Nephron (organoid): ENCODE measurements around the gene CDC42EP3.

Experiments used
- H3K27ac Mint-ChIP-seq, 3 experiments: 2 replicates each; pipeline ENCODE4 v1.8.0; 2020; ENCODE audit warnings: mixed read lengths in 3 of 3, mild to moderate bottlenecking in 2 of 3, moderate library complexity in 1 of 3
- H3K27me3 Mint-ChIP-seq: 2 replicates; pipeline ENCODE4 v1.8.0; 2021; ENCODE audit warnings: low read depth, mild to moderate bottlenecking, moderate library complexity, mixed read lengths
- H3K36me3 Mint-ChIP-seq: 2 replicates; pipeline ENCODE4 v1.8.0; 2020; ENCODE audit warnings: low read depth, mixed read lengths
- H3K4me1 Mint-ChIP-seq: 2 replicates; pipeline ENCODE4 v1.8.0; 2020; ENCODE audit warnings: mixed read lengths
- H3K4me3 Mint-ChIP-seq, 3 experiments: 2 replicates each; pipeline ENCODE4 v1.8.0; 2020; ENCODE audit warnings: mild to moderate bottlenecking in 3 of 3, mixed read lengths in 3 of 3, moderate library complexity in 2 of 3
- H3K9me3 Mint-ChIP-seq: 2 replicates; pipeline ENCODE4 v1.8.0; 2020; ENCODE audit warnings: mixed read lengths
- CTCF ChIP-seq, 3 experiments: fragments of 200-600 bp; sonication (generic); IDR thresholded peaks; one replicate each; pipeline ENCODE4 v1.5.0; 2021; ENCODE audit warnings: antibody characterized with exemption in 3 of 3; ENCODE audit not compliant: unreplicated experiment in 3 of 3

Gene CDC42EP3

DNA sequence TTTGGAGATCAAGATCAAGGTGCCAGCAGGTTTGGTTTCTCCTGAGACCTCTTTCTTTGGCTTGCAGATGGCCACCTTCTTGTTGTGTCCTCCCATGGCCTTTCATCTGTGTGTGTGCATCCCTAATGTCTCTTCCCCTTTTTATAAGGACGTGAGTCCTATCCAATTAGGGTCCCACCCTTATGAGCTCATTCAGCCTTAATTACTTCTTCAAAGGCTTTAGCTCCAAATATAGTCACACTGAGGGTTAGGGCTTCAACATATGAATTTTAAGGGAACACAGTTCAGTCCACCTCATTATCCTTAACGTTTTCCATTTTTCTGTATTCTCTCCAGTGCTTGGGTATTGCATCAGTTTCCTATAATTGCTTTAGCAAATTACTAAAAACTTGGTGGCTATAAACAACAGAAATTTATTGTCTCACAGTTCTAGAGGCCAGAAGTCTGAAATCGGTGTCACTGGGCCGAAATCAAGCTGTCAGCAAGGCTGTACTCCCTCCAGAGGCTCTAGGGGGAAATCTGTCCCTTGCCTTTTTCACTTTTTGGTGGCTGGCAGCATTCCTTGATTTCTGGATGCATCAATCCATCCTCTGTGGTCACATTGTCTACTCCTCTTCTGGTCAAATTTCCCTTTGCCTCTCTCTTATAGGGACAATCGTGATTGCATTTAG lies 34.1 kb downstream of the CDC42EP3 start:
- H3K9me3 Mint-ChIP-seq = no peaks in the 10 kb centered on the region
- no peak overlapping the region for H3K27ac Mint-ChIP-seq
- H3K4me1 Mint-ChIP-seq = peaks cover 36% of the 10 kb centered on the region
- H3K4me3 Mint-ChIP-seq = no peak overlapping the region
- no peak for TF ChIP-seq CTCF (IDR thresholded peaks at IDR 0.05; ENCODE audit: unreplicated experiment in 3 of 3)
- H3K27me3 Mint-ChIP-seq = peaks cover 27% of the 10 kb centered on the region
- H3K36me3 Mint-ChIP-seq = peaks cover 12% of the 10 kb centered on the region

DNA sequence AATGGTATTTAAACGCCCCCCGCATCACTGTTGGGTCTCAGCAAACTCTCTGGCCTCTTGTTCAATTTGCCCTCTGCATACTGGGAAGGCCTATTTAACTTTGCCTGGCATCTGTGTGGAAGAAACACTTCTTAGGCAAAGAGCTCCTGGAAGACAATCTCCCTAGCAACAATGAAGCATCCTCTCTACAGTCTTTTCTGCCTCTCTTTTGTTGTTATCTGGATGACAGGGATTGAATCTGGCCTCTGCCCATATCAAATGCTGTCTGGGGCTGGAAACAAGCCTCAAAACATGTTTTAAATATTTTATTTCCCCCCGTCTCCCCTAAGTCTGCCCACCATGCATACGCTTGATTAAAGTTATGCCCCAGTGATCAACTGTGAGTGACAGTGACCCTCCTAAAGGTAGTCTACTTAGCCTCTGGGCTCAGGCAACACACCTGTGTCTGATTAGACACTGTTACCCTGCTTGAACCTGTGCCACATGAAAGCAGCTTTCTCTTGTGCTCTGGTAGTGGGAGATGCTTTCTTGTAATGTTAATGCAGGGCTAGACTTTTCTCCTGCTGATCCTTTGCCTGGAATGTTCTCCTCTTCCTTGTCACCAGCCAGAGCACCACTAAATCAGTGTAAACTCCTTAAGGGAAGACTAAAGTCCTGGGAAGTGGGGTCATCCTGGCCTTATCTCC lies 34.9 kb downstream of the CDC42EP3 start:
- H3K4me1 Mint-ChIP-seq = peaks cover 29% of the 10 kb centered on the region
- H3K9me3 Mint-ChIP-seq = no peaks in the 10 kb centered on the region
- no peak overlapping the region for H3K4me3 Mint-ChIP-seq
- TF ChIP-seq CTCF (IDR thresholded peaks at IDR 0.05; ENCODE audit: unreplicated experiment in 3 of 3) = no peak
- H3K36me3 Mint-ChIP-seq = peaks cover 6% of the 10 kb centered on the region
- H3K27me3 Mint-ChIP-seq = peaks cover 27% of the 10 kb centered on the region
- H3K27ac Mint-ChIP-seq = no peak overlapping the region

DNA sequence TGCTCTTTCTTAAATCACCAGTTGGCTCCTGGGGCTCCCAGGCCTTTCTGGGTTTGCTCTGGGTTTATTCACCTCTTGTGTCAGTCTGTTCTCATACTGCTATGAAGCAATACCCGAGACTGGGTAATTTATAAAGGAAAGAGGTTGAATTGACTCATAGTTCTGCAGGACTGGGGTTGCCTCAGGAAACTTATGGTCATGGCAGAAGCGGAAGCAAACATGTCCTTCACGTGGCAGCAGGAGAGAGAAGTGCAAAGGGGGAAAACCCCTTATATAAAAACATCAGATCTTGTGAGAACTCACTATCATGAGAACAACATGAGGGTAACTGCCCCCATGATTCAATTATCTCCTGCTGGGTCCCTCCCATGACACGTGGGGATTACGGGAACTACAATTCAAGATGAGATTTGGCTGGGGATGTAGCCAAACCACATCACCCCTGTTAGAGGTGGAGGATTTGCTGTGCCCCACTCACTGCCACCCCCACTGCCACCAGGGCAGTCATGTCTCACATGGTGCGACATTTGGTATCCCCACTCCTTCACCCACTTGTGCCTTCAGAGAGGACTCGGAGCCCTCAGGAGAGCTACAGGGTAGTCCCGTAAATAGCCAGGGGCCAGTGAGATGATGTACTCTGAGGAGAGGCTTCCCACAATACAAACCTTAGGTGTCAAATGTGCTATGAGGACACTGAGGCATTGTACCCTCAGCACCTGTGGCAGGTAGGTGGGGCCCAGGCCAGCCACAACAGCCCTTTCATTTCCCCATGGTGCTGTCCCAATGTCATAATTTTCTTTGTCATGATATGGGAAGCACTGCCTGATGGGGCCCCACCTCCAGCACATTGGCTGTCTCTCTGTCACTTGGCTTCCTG lies 35.7 kb downstream of the CDC42EP3 start:
- no peak overlapping the region for H3K4me3 Mint-ChIP-seq
- no peaks in the 10 kb centered on the region for H3K36me3 Mint-ChIP-seq
- peaks cover 27% of the 10 kb centered on the region for H3K27me3 Mint-ChIP-seq
- TF ChIP-seq CTCF (IDR thresholded peaks at IDR 0.05; ENCODE audit: unreplicated experiment in 3 of 3) = no peak
- H3K4me1 Mint-ChIP-seq = peaks cover 29% of the 10 kb centered on the region
- H3K27ac Mint-ChIP-seq = no peak overlapping the region
- no peaks in the 10 kb centered on the region for H3K9me3 Mint-ChIP-seq

- peaks cover 27% of the 10 kb centered on the region for H3K27me3 Mint-ChIP-seq
- no peaks in the 10 kb centered on the region for H3K9me3 Mint-ChIP-seq
- no peak for TF ChIP-seq CTCF (IDR thresholded peaks at IDR 0.05; ENCODE audit: unreplicated experiment in 3 of 3)
- peaks cover 36% of the 10 kb centered on the region for H3K4me1 Mint-ChIP-seq
- H3K27ac Mint-ChIP-seq = no peak overlapping the region
- no peak overlapping the region for H3K4me3 Mint-ChIP-seq
- no peaks in the 10 kb centered on the region for H3K36me3 Mint-ChIP-seq
Observed at GRCh38 chr2:37634914-37635503, 36.4 kb downstream of the CDC42EP3 start.

GRCh38 chr2:37633845-37634244 lies 37.6 kb downstream of the CDC42EP3 start:
- Mint-ChIP-seq H3K27ac (no peak overlapping the region), H3K4me1 (peaks cover 38% of the 10 kb centered on the region), H3K27me3 (peaks cover 27% of the 10 kb centered on the region), H3K4me3 (no peak overlapping the region), H3K36me3 (no peaks in the 10 kb centered on the region), H3K9me3 (no peaks in the 10 kb centered on the region)
- TF ChIP-seq CTCF (IDR thresholded peaks at IDR 0.05; ENCODE audit: unreplicated experiment in 3 of 3) = no peak
